AG04450 (cell line): ENCODE measurements around the gene APOBEC2. TPM values are rescaled to one million over a fixed set of nuclear protein-coding genes. Genes with fewer than 3 reads are reported as not detected.

ENCODE experiments used
- CTCF ChIA-PET: fragments of 300-600, 350-600 bp; formaldehyde crosslinking; extraction: SDS; loops from one replicate; lab custom pipeline; 2022; ENCODE audit warnings: antibody characterized with exemption, inconsistent platforms; lab: Charles Lee
- POLR2A ChIA-PET: fragments of 350-600 bp; formaldehyde crosslinking; extraction: SDS; loops from one replicate; lab custom pipeline; 2021; ENCODE audit warnings: antibody characterized with exemption, inconsistent platforms; lab: Yijun Ruan, JAX
- DNase-seq: peaks from one replicate; pipeline ENCODE4 v3.0.0-alpha.2; 2011; ENCODE audit warnings: low read depth, low spot score
- H3K27ac ChIP-seq: one replicate; pipeline ENCODE4 v1.5.1; 2012; ENCODE audit warnings: low read depth, low read length, control low read depth
- H3K27me3 ChIP-seq: one replicate; pipeline ENCODE4 v1.6.0; 2012; ENCODE audit warnings: low read length; ENCODE audit not compliant: control insufficient read depth, insufficient read depth
- H3K4me3 ChIP-seq: 2 replicates; pipeline ENCODE4 v1.5.1; 2011; ENCODE audit warnings: mild to moderate bottlenecking, low read depth, low read length, control low read depth
- H3K9me3 ChIP-seq: 2 replicates; pipeline ENCODE4 v1.5.1; 2012; ENCODE audit warnings: low read length; ENCODE audit not compliant: control insufficient read depth, insufficient read depth
- CTCF ChIP-seq: IDR thresholded peaks from 2 replicates; pipeline ENCODE4 v1.5.1; 2011; ENCODE audit warnings: low read depth, low read length, control low read depth, inconsistent platforms
- polyA plus RNA-seq: library from polyadenylated mRNA; depleted of rRNA; stranded (reverse); fragments of >200 nt; gene quantifications from 2 replicates; pipeline ENCODE4 v1.2.3, GENCODE V29; 2011

Gene APOBEC2
- polyA plus RNA-seq, 1 experiment = not detected

DNA sequence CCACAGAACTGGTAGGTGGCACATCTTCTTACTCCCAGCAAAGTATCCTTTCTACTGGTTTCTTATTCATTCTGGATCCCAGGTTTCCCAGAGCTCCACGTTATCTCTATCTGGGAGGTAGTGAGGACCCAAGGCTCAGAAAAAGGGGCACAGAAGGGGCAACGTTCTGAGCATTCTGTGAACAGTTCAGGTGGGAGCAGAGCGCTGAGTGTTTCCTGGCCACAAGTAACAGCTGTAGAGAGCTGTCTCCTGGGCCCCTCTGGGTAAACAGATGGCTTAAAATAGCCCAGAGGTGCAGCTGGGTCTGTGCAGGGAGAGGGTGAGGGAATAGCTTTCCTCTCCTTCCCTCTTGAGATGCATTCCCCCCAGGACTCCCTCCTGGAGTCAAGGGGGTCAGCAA lies 2.1 kb downstream of the APOBEC2 start:
- DNase-seq = no peak
- H3K9me3 ChIP-seq = no peaks in the 10 kb centered on the region
- ChIA-PET POLR2A (no interaction called here), CTCF (interaction anchor here (1.1 to 4.3 kb wide), 3 partner anchors 16 to 161 kb away, joined by 5 to 26 read pairs (median 7); no protein-coding TSS in a partner anchor)
- TF ChIP-seq CTCF = no peak
- no peak overlapping the region for H3K4me3 ChIP-seq
- H3K27me3 ChIP-seq = peaks cover 4% of the 10 kb centered on the region
- H3K27ac ChIP-seq = no peak overlapping the region

DNA sequence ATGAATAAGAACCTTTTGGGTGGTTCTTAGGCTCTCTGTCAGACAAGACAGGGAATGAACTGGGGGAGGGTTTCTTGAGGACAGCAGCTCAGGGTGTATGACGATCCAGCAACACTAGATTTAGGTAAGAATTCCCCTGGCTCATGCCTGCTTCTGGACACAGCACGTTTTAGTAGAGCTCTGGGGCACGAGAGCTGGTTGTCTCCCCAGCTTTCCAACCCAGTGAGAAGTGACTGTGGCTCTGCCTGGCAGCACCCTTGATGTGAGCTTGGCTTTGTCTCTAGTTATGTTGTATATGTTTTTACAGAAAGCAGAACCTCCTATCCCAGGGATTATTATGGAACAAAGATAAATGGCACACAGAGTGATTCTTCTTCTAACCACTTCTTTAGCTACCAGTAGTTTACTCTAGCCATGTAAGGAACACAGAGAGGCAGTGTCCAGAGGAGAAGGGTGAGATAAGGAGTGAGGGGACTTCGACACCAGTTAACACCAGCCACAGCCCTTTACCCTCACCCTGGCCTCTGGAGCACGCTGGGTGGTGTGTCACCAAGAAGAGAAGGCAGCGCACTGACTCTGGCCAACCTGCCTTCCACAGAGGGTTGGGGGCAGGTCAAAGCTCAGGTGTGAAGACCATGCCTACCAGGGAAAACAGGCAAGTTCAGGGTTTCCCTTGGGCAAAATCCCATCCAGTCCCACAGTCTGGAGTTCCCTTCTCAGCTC lies 3.9 kb downstream of the APOBEC2 start:
- TF ChIP-seq CTCF = no peak
- CTCF ChIA-PET = interaction anchor here (1.6 to 4.3 kb wide), 3 partner anchors 9 to 163 kb away, joined by 3 to 26 read pairs (median 7); no protein-coding TSS in a partner anchor
- H3K4me3 ChIP-seq = no peak overlapping the region
- no peak for DNase-seq
- peaks cover 4% of the 10 kb centered on the region for H3K27me3 ChIP-seq
- H3K27ac ChIP-seq = no peak overlapping the region
- H3K9me3 ChIP-seq = no peaks in the 10 kb centered on the region
- POLR2A ChIA-PET = no interaction called here

DNA sequence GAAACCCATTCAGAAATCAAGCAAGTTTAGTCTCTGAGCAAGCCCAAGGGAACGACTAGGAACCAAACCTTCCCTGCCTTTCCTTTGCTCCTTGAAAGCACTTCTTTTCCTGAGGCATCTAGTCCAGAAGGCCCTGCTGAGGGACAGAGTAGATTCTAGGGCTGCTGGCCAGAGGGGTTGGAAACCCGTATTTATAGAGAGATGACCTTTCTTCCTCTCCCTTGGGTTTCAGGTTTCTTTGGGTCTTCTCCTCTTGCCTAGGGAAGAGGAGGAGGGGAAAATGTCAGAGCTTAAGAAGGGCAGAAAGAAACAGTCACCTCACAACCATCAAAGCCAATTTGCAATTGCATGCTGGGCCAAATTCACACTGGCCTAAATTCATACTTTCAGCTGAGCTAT lies 5.8 kb downstream of the APOBEC2 start:
- Histone ChIP-seq H3K4me3 (no peak overlapping the region), H3K27me3 (peaks cover 2% of the 10 kb centered on the region), H3K9me3 (no peaks in the 10 kb centered on the region), H3K27ac (no peak overlapping the region)
- POLR2A ChIA-PET = no interaction called here
- CTCF ChIA-PET = interaction anchor here (0.6 to 1.9 kb wide), 5 partner anchors 9 to 31 kb away, joined by 3 to 10 read pairs (median 4); no protein-coding TSS in a partner anchor
- DNase-seq = no peak
- no peak for TF ChIP-seq CTCF

DNA sequence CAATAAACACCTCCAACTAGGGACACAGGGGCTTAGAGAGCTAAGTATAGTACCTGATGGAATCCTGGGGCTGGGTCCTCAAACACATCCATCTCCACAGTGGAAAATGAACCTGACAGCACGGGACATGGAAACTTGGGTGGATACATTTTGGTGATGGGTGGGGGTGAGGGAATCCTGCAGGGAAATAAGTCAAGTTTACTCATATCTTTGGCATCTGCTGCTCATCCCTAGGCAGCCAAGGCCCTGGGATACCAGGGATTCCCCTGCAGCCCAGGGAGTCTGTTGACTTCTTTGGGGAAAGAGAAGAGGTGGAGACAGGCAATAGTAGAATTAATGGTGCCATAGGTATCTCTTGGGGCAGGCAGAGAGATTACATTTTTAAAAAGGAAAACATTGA lies 6.6 kb downstream of the APOBEC2 start:
- POLR2A ChIA-PET = no interaction called here
- no peak overlapping the region for H3K27ac ChIP-seq
- CTCF ChIA-PET = interaction anchor here (0.7 to 1.9 kb wide), 3 partner anchors 9 to 32 kb away, joined by 3 to 10 read pairs (median 5); no protein-coding TSS in a partner anchor
- TF ChIP-seq CTCF = no peak
- H3K27me3 ChIP-seq = peaks cover 2% of the 10 kb centered on the region
- no peak overlapping the region for H3K4me3 ChIP-seq
- DNase-seq = no peak
- no peaks in the 10 kb centered on the region for H3K9me3 ChIP-seq

DNA sequence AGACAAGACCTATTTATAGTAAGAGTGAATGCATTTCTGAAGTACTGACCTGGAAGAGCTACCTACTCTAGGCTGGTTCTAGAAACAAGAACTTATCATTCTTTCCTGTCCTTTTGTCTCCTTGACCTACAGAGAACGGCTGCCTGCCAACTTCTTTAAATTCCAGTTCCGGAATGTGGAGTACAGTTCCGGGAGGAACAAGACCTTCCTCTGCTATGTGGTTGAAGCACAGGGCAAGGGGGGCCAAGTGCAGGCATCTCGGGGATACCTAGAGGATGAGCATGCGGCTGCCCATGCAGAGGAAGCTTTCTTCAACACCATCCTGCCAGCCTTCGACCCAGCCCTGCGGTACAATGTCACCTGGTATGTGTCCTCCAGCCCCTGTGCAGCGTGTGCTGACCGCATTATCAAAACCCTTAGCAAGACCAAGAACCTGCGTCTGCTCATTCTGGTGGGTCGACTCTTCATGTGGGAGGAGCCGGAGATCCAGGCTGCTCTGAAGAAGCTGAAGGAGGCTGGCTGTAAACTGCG lies 8.3 kb downstream of the APOBEC2 start:
- CTCF ChIA-PET = interaction anchor here (1.2 kb wide), 1 partner anchor 34 kb away, joined by 5 read pairs; no protein-coding TSS in a partner anchor
- DNase-seq = no peak
- no peaks in the 10 kb centered on the region for H3K27me3 ChIP-seq
- no peaks in the 10 kb centered on the region for H3K9me3 ChIP-seq
- no peak overlapping the region for H3K27ac ChIP-seq
- POLR2A ChIA-PET = no interaction called here
- TF ChIP-seq CTCF = no peak
- no peak overlapping the region for H3K4me3 ChIP-seq
